Kasumi-1 (cell line): ENCODE measurements around the gene EPB41L5.

Experiments used
- DNase-seq, 2 experiments: peaks; one replicate each; lab custom pipeline; 2025; lab: John Stamatoyannopoulos, UW

EPB41L5 gene

DNA sequence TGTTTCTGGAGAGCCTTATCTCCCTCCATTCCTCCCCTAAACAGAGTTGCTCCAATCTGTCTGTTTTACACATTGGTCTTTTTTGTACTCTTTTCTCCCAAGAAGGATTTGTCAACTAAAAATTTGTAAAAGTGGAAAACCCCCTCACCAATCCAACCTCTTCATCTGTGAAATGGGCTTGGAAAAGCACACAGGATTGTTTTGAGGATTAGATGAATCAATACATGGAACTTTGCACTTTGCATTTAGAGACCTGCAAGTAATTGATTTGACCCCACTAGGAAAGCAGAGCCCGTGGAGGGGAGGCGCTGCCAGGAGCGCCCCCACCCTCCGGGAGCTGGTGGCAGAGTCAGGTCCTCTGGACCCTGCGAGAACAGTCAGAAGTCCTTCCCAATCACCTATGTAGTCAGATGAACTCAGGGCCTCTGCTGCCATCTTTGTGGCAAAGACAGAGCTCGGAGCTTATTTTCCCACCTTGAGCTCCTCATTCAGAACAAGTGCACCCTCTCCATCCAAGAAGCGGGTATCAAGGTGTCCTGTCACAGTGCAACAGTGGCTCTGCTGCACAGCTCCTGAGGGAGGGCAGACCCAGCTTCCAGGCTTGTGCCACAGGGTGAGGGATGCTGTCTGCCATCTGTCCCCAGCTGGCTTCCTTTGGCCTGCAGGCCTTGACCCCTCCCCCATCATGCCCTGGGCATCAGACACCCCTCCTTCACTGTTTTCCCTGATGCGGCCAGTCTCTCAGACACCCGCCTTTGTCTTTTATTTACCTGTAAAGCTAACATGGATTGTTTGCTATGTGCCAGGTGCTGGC is 212.1 kb downstream of the EPB41L5 start:
- no peak for DNase-seq

DNA sequence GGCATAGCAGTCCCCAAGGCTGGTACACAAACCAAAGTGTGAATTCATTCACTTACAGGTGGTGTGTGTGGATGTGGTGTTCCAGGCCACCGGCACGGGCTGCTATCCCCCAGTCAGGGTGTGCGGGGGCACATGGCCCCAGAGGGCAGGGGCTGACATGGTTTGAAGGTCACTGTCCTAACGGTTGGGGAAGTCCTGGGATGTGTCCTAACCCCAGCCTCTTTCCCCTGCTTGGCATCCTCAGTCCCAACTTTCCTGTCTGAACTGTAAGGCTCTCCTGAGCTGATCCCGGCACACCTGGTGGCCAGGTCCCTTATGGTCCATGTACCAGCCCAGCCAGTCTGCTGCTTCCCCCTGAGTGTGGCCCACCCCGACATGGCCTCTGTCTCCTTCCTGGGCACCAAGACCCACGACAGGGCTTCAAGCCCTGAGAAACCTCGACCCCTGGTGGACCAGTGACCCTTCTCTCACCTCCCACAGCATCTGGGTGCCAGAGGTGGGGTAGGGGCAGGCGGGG is 212.7 kb downstream of the EPB41L5 start:
- no peak for DNase-seq

DNA sequence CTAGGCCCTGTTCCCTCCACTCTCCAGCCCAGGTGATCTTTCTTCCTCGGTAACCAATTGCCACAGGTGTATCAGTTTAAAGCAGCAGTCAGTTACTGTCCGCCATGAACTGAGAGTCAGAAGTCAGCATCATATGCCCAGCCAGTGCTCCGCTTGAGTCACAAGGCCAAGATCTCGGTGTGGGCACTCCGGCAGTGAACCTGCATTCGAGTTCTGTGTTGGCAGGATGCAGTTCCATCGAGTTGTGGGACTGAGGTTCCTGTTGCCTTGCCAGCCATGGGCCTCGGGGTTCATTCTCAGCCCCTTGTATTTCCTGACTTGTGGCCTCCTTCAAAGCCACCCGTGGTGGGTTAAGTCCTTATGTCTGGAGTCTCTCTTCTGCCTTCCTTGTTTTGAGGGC is 213.4 kb downstream of the EPB41L5 start:
- no peak for DNase-seq

DNA sequence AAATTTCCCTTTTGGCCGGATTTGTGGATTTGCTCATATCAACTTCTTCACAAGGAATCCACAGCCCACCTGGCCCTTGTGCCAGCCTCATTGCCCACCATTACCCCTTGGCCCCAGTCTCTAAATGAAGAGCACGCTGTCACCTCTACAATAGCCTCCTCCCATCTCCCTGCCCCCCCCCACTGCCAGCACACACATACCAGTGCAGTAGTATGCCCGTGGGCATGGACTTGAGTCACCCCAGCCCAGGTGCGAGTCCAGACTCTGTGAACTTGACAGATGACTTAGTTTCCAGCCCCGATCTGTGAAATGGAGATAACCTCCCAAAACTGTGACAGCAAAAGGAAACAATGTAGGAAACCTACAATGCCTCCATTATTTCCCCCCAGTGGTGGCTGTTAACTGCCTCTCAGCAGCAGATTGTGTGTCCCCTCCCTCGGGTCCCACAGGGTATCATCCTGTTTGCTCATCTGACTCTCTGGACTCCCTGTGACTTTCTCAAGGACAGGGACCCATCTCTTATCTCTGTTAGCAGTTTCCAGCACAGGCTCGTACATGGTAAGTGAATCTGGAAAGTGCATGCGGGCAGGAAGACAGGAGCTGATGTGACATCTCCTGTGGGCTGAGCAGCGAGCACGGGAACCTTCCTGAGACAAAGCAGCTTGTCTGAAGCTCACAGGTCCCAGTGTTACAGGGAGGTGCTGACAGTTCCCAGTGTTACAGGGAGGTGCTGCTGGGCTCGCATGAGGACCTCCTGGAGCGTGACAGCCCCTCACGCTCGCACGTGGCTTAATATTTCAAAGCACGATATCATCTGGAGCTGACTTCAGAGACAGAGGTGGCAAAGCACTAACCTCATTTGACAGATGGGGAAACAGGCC is 214.5 kb downstream of the EPB41L5 start:
- no peak for DNase-seq

DNA sequence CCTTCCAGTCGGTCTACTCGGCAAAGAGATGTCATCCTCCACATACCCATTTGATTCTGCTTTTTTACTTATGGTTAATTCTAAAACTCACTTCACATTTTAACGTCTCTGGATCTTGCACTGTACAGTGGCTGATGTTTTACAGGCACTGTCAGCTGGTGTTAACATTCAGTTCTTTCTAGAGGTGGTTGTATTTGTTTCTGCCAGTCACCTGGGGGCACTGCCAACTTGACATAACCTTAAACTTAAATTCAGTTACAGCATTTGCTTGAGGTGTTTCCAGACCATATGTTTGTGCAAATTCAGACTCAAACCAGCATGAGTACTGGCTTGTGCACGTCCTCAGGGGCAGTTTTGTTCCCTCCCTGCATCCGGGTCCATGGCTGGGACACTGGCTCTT is 215.6 kb downstream of the EPB41L5 start:
- no peak for DNase-seq
